Cardiac muscle cell (in vitro differentiated cells and primary cell): ENCODE results near the gene TUBA4B. TPM values are rescaled to one million over a fixed set of nuclear protein-coding genes. Genes with fewer than 3 reads are reported as not detected.
A peak's percentile ranks its signal among the peaks of the same experiment; 100 is the strongest.

ENCODE experiments used
- DNase-seq, 2 donors: peaks; one replicate each; pipeline versions ENCODE4 v3.0.0 to v3.0.0-alpha.2; 2010 to 2017; ENCODE audit warnings: low read depth in 1 of 2, low spot score in 1 of 2
- H3K27ac ChIP-seq: fragments of 200-600 bp; sonication (generic); 2 replicates; pipeline ENCODE4 v1.5.1; 2016
- H3K27me3 ChIP-seq: fragments of 200-600 bp; sonication (generic); 2 replicates; pipeline ENCODE4 v1.6.0; 2016; ENCODE audit warnings: control low read depth
- H3K36me3 ChIP-seq: fragments of 200-600 bp; sonication (generic); 2 replicates; pipeline ENCODE4 v1.5.1; 2016; ENCODE audit warnings: control low read depth
- H3K4me1 ChIP-seq: fragments of 200-600 bp; sonication (generic); 2 replicates; pipeline ENCODE4 v1.8.1; 2017; ENCODE audit warnings: low read depth, mild to moderate bottlenecking, mixed run types
- H3K4me3 ChIP-seq: fragments of 200-600 bp; sonication (generic); 2 replicates; pipeline ENCODE4 v1.5.1; 2016; ENCODE audit warnings: mild to moderate bottlenecking
- H3K9me3 ChIP-seq: fragments of 200-600 bp; sonication (generic); 2 replicates; pipeline ENCODE4 v1.5.1; 2017; ENCODE audit warnings: low read depth, mild to moderate bottlenecking, control low read depth
- CTCF ChIP-seq: IDR thresholded peaks from 2 replicates; pipeline ENCODE4 v1.5.1; 2012; ENCODE audit warnings: low read depth, mild to moderate bottlenecking, low read length
- polyA plus RNA-seq: library from polyadenylated mRNA; unstranded; fragments of >200 nt; fragmentation: Nextera tagmentation; extraction: Ambion mirVana; gene quantifications from 2 replicates; pipeline ENCODE4 v1.2.1, GENCODE V29; 2016
- total RNA-seq: library from RNA; depleted of rRNA; stranded (reverse); fragments of >200 nt; gene quantifications from 2 replicates; pipeline ENCODE4 v1.2.3, GENCODE V29; 2016

TUBA4B gene
- total and polyA plus RNA-seq, 2 experiments from 2014 or later, result not detected

DNA sequence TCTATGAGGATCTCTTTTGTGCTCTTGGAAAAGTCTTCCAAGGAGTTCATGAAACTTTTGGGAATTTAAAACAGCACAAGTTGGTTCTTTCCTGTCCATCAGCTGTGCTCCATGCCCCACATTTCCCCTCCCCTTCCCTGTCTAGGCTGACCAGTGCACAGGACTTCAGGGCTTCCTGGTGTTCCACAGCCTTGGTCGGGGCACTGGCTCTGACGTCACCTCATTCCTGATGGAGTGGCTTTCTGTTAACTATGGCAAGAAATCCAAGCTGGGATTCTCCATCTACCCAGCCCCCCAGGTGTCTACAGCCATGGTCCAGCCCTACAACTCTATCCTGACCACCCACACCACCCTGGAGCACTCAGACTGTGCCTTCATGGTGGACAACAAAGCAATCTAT, 18.0 kb downstream of the TUBA4B start:
- peaks cover 15% of the 10 kb centered on the region for H3K27me3 ChIP-seq
- H3K27ac ChIP-seq, result no peak overlapping the region
- no peak for DNase-seq
- H3K4me1 ChIP-seq, result peaks cover 5% of the 10 kb centered on the region
- no peaks in the 10 kb centered on the region for H3K9me3 ChIP-seq
- H3K4me3 ChIP-seq, result no peak overlapping the region
- no peaks in the 10 kb centered on the region for H3K36me3 ChIP-seq
- no peak for TF ChIP-seq CTCF

DNA sequence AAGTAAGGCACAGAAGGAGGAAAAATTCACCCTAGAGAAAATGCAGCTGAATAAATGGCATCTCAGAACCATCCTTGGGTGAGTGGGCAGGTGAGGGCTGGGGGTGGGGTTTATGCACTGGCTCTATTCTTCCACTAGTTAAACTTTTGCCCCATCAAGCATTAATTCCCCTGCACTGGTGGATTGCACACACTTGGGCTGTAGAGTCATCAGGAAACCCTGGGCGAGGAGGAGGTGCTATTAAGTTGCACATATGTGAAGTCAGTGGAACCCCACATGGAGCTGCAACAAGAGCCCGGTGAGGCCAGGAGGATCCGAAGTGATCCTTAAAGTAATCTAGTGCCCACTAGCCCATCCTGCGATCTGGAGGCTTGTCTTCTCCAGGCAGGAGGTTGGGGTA, 19.3 kb downstream of the TUBA4B start:
- Histone ChIP-seq H3K9me3 (no peaks in the 10 kb centered on the region), H3K27ac (no peak overlapping the region), H3K27me3 (peaks cover 11% of the 10 kb centered on the region), H3K36me3 (no peaks in the 10 kb centered on the region), H3K4me3 (no peak overlapping the region), H3K4me1 (peaks cover 5% of the 10 kb centered on the region)
- no peak for TF ChIP-seq CTCF
- DNase-seq, result no peak

- H3K4me1 ChIP-seq, result peaks cover 8% of the 10 kb centered on the region
Measured at GRCh38 chr2:219272995-219273394, 20.0 kb downstream of the TUBA4B start.

DNA sequence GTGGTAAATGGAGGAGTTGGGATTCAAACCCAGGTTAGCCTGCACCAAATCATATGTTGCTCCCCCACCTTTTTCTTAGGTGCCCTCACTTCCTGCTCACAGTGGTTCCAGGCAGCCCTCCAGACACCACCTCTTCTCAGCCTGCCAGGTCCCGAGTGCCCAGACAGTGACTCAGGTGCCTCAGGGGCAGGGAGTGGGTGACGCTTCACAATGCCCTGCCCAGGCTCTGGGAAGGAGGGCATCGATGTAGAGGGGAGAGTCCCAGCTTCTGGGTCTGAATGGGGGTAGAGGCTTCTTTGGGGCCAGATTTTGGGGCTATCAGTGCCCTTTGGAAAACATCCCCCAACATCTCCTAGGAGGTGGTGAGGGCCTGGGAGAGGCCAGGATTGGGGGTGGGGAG, 20.9 kb downstream of the TUBA4B start:
- Histone ChIP-seq H3K4me3 (no peak overlapping the region), H3K4me1 (peaks cover 16% of the 10 kb centered on the region), H3K9me3 (no peaks in the 10 kb centered on the region), H3K27ac (peak overlapping the region; percentile 84), H3K27me3 (peaks cover 11% of the 10 kb centered on the region), H3K36me3 (no peaks in the 10 kb centered on the region)
- no peak for DNase-seq
- no peak for TF ChIP-seq CTCF

More at GRCh38 chr2:219272995-219273394, 20.0 kb downstream of the TUBA4B start:
- Histone ChIP-seq H3K27me3 (peaks cover 11% of the 10 kb centered on the region), H3K4me3 (no peak overlapping the region), H3K9me3 (no peaks in the 10 kb centered on the region), H3K27ac (no peak overlapping the region), H3K36me3 (no peaks in the 10 kb centered on the region)
- no peak for DNase-seq
- no peak for TF ChIP-seq CTCF

- H3K27me3 ChIP-seq, result peaks cover 8% of the 10 kb centered on the region
- peak; percentile 64 to 75 for DNase-seq
Measured at GRCh38 chr2:219274361-219274921, 21.4 kb downstream of the TUBA4B start.

More at GRCh38 chr2:219274361-219274921, 21.4 kb downstream of the TUBA4B start:
- Histone ChIP-seq H3K4me1 (peaks cover 16% of the 10 kb centered on the region), H3K4me3 (no peak overlapping the region), H3K36me3 (no peaks in the 10 kb centered on the region), H3K9me3 (no peaks in the 10 kb centered on the region), H3K27ac (peak overlapping the region; percentile 84)
- TF ChIP-seq CTCF, result no peak
